PFSK-1 (cell line): ENCODE data around the gene RNASEH2B.

Experiments
- FOXP2 ChIP-seq: optimal IDR thresholded peaks from 2 replicates; pipeline ENCODE3; 2011; ENCODE audit warnings: borderline replicate concordance, control low read depth, inconsistent platforms; ENCODE audit not compliant: insufficient read depth; ENCODE audit errors: extremely low read length, extremely low read depth
- POLR2AphosphoS5 ChIP-seq: IDR thresholded peaks from 2 replicates; pipeline ENCODE4 v1.6.1; 2012; ENCODE audit warnings: low read depth, mild to moderate bottlenecking, control low read depth, low read length, moderate library complexity
- TAF1 ChIP-seq: IDR thresholded peaks from 2 replicates; pipeline ENCODE4 v1.6.1; 2012; ENCODE audit warnings: low read length, control low read depth, borderline replicate concordance; ENCODE audit not compliant: insufficient read depth
- TF ChIP-seq, protein P1 (sequence below), 2 experiments: IDR thresholded peaks; 2 replicates each; pipeline versions ENCODE4 v1.6.1 to v1.8.0; 2011 to 2012; ENCODE audit warnings: low read depth in 2 of 2, low read length in 2 of 2, control low read depth in 1 of 2, inconsistent platforms in 1 of 2, mild to moderate bottlenecking in 1 of 2, moderate library complexity in 1 of 2; ENCODE audit not compliant: insufficient read depth in 1 of 2

DNA sequence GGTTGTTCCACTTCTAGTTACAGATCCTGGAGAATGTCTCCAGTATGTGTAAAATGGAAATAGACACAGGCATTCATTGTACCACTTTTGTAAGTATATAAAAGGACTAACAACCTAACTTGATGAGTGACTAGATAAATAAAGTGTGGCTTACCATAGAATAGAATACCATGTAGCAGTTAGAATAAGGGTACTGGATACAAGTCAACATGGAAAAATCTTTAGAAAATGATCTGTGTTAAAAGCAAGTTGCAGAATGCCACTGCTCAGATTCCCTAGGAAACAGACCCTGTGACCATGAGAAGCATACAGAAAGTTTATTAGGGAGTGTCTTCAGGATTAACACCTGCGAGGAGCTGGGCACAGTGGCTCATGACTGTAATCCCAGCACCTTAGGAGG, 25.9 kb upstream of the RNASEH2B start:
- TF ChIP-seq POLR2AphosphoS5 (no peak), TAF1 (no peak), FOXP2 (no peak)
- TF ChIP-seq, protein P1, sequence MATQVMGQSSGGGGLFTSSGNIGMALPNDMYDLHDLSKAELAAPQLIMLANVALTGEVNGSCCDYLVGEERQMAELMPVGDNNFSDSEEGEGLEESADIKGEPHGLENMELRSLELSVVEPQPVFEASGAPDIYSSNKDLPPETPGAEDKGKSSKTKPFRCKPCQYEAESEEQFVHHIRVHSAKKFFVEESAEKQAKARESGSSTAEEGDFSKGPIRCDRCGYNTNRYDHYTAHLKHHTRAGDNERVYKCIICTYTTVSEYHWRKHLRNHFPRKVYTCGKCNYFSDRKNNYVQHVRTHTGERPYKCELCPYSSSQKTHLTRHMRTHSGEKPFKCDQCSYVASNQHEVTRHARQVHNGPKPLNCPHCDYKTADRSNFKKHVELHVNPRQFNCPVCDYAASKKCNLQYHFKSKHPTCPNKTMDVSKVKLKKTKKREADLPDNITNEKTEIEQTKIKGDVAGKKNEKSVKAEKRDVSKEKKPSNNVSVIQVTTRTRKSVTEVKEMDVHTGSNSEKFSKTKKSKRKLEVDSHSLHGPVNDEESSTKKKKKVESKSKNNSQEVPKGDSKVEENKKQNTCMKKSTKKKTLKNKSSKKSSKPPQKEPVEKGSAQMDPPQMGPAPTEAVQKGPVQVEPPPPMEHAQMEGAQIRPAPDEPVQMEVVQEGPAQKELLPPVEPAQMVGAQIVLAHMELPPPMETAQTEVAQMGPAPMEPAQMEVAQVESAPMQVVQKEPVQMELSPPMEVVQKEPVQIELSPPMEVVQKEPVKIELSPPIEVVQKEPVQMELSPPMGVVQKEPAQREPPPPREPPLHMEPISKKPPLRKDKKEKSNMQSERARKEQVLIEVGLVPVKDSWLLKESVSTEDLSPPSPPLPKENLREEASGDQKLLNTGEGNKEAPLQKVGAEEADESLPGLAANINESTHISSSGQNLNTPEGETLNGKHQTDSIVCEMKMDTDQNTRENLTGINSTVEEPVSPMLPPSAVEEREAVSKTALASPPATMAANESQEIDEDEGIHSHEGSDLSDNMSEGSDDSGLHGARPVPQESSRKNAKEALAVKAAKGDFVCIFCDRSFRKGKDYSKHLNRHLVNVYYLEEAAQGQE (IDR thresholded peaks at IDR 0.05; ENCODE audit: insufficient read depth in 1 of 2, low read depth in 2 of 2, low read length in 2 of 2): no peak
